ENCODE data around the gene PRSS23. TPM values are rescaled to one million over a fixed set of nuclear protein-coding genes. Genes with fewer than 3 reads are reported as not detected.

Gene PRSS23
- 51.3 TPM for total RNA-seq

DNA sequence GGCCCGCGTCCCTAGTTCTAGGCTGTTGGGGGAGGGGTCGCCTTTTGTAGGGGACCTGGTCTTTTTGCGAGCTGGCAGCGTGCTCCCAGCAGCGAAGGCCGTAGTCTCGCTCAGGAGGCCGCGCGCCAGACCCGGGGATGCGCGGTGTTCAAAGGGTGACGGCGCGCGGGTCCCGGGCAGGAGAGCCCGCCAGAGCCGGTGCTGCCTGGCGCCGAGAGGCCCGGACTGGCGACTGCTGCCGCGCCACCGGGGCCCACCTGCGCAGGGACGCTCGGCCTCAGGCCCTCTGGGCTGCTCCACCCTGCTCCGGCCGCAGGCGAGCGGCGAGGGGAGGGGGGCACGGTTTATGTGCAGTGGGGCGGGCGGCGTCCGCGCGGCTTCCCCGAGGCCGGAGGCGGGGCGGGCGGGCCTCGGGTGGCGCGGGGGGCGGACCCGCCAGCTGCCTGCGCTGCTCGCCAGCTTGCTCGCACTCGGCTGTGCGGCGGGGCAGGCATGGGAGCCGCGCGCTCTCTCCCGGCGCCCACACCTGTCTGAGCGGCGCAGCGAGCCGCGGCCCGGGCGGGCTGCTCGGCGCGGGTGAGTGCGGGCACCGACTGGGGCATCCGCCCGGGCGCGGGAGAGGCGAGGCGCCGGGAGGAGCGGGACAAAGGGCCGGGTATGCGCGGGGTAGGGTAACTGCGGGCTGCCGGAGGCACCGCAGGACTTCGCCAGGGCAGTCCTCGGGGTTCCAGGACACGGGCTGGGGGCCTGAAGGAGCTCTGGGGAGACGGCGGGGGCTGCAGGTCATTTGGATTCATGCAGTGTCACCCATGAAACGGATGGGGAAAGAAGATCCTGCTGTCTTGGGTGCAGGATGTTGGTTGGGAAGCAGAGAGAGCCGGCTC is at the start of gene PRSS23:
TSS of gene PRSS23 (plus strand) at position 467 of the 884 bp plus-strand sequence. CDS start 7,102 bp downstream, outside the sequence.

Other genes starting within 250 kb of the PRSS23 start
- gene ME3, start 127.9 kb upstream of the PRSS23 start, total RNA-seq: 90.2 TPM
- gene FZD4, start 154.9 kb downstream of the PRSS23 start, total RNA-seq: 35.6 TPM
- 41.7 TPM for gene TMEM135, start 237.4 kb downstream of the PRSS23 start, total RNA-seq